ENCODE measurements around the gene SEMA3D. TPM values are rescaled to one million over a fixed set of nuclear protein-coding genes. Genes with fewer than 3 reads are reported as not detected.

Gene SEMA3D
- total RNA-seq, 2 donors from 2014 or later, result 0.12 TPM; not detected in 1

DNA sequence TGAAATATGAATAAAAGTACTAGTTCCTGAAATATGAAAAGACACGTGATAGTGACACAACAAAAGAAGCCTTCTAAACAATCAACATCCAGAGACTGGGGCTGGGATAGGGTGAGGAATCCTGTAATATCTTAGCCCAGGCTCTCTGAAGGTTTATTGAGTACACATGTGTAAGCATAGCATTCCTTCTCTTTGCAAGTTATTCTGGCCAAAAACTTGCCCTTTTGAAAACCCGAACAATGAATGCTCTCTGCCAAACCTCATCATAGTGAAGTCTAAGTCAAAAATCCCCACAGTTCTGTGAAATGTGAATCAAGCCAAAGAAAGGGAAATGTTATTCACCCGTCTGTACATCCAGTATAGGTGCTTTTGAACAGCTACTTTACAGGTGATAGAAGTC is 11.6 kb downstream of the SEMA3D start:
- no peaks in the 10 kb centered on the region for H3K36me3 Mint-ChIP-seq (ENCODE audit: low read depth)
- ATAC-seq (no peak), DNase-seq (no peak)
- no peaks in the 10 kb centered on the region for H3K27me3 Mint-ChIP-seq
- no peak overlapping the region for H3K4me3 Mint-ChIP-seq
- no peak overlapping the region for H3K27ac Mint-ChIP-seq
- no peaks in the 10 kb centered on the region for H3K4me1 Mint-ChIP-seq
- H3K9me3 ChIP-seq (ENCODE audit: control insufficient read depth, low read length, poor library complexity, severe bottlenecking), result no peaks in the 10 kb centered on the region

- H3K4me1 Mint-ChIP-seq, result no peaks in the 10 kb centered on the region
- DNase-seq, result no peak
- no peak for ATAC-seq
- no peaks in the 10 kb centered on the region for H3K36me3 Mint-ChIP-seq (ENCODE audit: low read depth)
- no peaks in the 10 kb centered on the region for H3K27me3 Mint-ChIP-seq
- H3K9me3 ChIP-seq (ENCODE audit: control insufficient read depth, low read length, poor library complexity, severe bottlenecking), result no peaks in the 10 kb centered on the region
- no peak overlapping the region for H3K4me3 Mint-ChIP-seq
- no peak overlapping the region for H3K27ac Mint-ChIP-seq
Observed at GRCh38 chr7:85172530-85172941, 14.3 kb downstream of the SEMA3D start.

DNA sequence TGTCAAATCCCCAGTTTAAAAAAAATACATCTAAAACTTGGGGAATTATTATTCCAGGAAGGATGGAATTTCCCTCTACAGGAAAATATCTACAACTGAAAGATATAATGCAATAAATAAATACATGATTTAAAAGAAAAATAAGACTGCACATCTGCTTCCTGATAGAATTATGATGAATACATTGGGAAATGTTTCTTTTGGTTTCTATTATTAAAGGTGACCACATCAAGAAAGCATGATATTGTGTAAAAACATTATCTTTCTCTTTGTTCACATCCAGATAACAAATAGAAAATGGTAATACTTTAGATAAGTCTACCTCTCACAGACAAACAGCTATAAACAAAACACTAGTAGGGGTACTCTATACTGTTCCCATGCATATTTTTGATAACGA is 19.2 kb downstream of the SEMA3D start:
- H3K4me3 Mint-ChIP-seq, result no peak overlapping the region
- ATAC-seq (no peak), DNase-seq (no peak)
- no peaks in the 10 kb centered on the region for H3K36me3 Mint-ChIP-seq (ENCODE audit: low read depth)
- H3K4me1 Mint-ChIP-seq, result no peaks in the 10 kb centered on the region
- no peak overlapping the region for H3K27ac Mint-ChIP-seq
- no peaks in the 10 kb centered on the region for H3K27me3 Mint-ChIP-seq
- H3K9me3 ChIP-seq (ENCODE audit: control insufficient read depth, low read length, poor library complexity, severe bottlenecking), result no peaks in the 10 kb centered on the region

GRCh38 chr7:85165263-85165662 is 21.6 kb downstream of the SEMA3D start:
- Mint-ChIP-seq H3K4me1 (no peaks in the 10 kb centered on the region), H3K27me3 (no peaks in the 10 kb centered on the region)
- no peak for ATAC-seq

DNA sequence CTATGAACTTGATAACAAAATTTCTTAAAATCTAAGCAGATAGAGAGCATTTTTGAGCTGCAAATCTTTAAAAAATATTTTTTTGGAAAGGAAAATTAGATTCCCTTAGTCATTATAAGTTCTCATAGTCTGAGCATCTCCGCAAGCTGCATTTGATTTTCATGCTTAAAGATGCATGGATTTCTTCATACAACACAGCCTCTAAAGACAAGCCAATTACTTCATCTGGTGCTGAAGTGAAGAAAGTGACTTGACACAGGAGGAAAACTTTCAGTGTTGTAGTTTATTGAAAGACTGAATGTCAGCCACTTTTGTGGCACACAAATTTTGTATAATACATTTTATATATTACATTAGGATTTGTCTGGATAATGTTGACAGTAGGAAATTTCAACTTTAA is 22.5 kb downstream of the SEMA3D start:
- no peaks in the 10 kb centered on the region for H3K27me3 Mint-ChIP-seq
- no peaks in the 10 kb centered on the region for H3K4me1 Mint-ChIP-seq
- no peak for DNase-seq
- no peak for ATAC-seq
- H3K36me3 Mint-ChIP-seq (ENCODE audit: low read depth), result no peaks in the 10 kb centered on the region
- no peaks in the 10 kb centered on the region for H3K9me3 ChIP-seq (ENCODE audit: control insufficient read depth, low read length, poor library complexity, severe bottlenecking)
- H3K4me3 Mint-ChIP-seq, result no peak overlapping the region
- H3K27ac Mint-ChIP-seq, result no peak overlapping the region

More at GRCh38 chr7:85165263-85165662, 21.6 kb downstream of the SEMA3D start:
- Mint-ChIP-seq H3K27ac (no peak overlapping the region), H3K4me3 (no peak overlapping the region), H3K36me3 (ENCODE audit: low read depth) (no peaks in the 10 kb centered on the region)
- no peaks in the 10 kb centered on the region for H3K9me3 ChIP-seq (ENCODE audit: control insufficient read depth, low read length, poor library complexity, severe bottlenecking)
- no peak for DNase-seq

- Mint-ChIP-seq H3K27ac (no peak overlapping the region), H3K4me1 (no peaks in the 10 kb centered on the region), H3K4me3 (no peak overlapping the region), H3K36me3 (ENCODE audit: low read depth) (no peaks in the 10 kb centered on the region), H3K27me3 (no peaks in the 10 kb centered on the region)
- no peaks in the 10 kb centered on the region for H3K9me3 ChIP-seq (ENCODE audit: control insufficient read depth, low read length, poor library complexity, severe bottlenecking)
- no peak for DNase-seq
- ATAC-seq, result no peak
Observed at GRCh38 chr7:85162721-85163120, 24.1 kb downstream of the SEMA3D start.

- no peak for DNase-seq
- Mint-ChIP-seq H3K4me3 (no peak overlapping the region), H3K36me3 (ENCODE audit: low read depth) (no peaks in the 10 kb centered on the region), H3K27ac (no peak overlapping the region), H3K27me3 (no peaks in the 10 kb centered on the region), H3K4me1 (no peaks in the 10 kb centered on the region)
- H3K9me3 ChIP-seq (ENCODE audit: control insufficient read depth, low read length, poor library complexity, severe bottlenecking), result no peaks in the 10 kb centered on the region
- ATAC-seq, result no peak
Observed at GRCh38 chr7:85160223-85160622, 26.6 kb downstream of the SEMA3D start.

DNA sequence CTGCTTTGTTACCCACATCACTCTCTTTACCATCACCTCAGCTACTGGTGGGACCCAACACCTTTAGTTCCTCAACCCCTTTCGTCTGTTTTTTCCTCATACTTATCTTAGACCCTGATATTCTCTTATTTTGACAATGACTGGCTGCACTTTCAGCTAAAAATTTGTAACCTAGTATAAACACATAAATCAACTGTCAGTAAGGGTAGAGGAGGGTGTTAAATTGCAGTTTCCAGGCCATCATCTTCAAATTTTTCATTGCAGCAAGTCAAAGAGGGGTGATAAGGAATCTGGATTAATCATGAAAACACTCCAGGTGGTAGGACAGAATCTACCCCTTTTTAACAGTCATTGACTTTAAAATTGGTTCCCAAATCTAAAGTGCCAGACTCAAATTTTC is 27.9 kb downstream of the SEMA3D start:
- no peaks in the 10 kb centered on the region for H3K27me3 Mint-ChIP-seq
- no peak overlapping the region for H3K27ac Mint-ChIP-seq

GRCh38 chr7:85156661-85157208 is 30.1 kb downstream of the SEMA3D start:
- H3K4me1 Mint-ChIP-seq, result no peaks in the 10 kb centered on the region
- no peaks in the 10 kb centered on the region for H3K27me3 Mint-ChIP-seq
- DNase-seq (no peak), ATAC-seq (no peak)
- H3K9me3 ChIP-seq (ENCODE audit: control insufficient read depth, low read length, poor library complexity, severe bottlenecking), result no peaks in the 10 kb centered on the region
- no peak overlapping the region for H3K4me3 Mint-ChIP-seq
- H3K36me3 Mint-ChIP-seq (ENCODE audit: low read depth), result no peaks in the 10 kb centered on the region
- H3K27ac Mint-ChIP-seq, result no peak overlapping the region

More for the DNA sequence above, 27.9 kb downstream of the SEMA3D start:
- Mint-ChIP-seq H3K4me3 (no peak overlapping the region), H3K4me1 (no peaks in the 10 kb centered on the region), H3K36me3 (ENCODE audit: low read depth) (no peaks in the 10 kb centered on the region)
- DNase-seq (no peak), ATAC-seq (no peak)
- no peaks in the 10 kb centered on the region for H3K9me3 ChIP-seq (ENCODE audit: control insufficient read depth, low read length, poor library complexity, severe bottlenecking)

DNA sequence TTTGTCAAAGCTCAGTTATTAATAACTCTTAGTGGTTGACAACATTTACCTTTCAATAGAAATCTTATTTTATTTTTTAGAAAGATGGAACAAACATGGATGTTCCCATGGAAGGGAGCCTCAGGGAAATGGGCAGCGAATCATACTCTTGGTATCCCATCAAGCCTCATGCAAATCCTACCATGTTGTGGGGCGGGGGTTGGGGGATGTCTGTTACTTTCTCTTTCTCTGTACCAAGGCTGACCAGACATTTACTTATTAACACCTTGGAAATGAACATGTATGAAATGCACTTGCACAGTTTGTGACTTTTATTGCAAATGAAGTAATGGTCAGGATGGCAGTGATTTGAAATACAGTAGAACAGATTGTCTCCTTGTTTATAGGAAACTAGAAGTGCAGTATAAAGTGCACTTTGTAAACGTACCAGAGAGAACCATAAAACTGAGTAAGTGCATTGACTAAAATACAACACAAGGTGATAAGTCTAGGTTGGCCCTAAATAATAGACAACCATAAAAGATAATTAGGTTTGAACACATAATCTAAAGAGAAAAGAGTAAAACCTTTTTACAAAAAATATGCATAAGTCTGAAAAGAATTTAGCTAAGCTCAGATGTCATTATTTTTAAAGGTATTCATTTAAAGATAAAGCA is 32.4 kb downstream of the SEMA3D start:
- no peaks in the 10 kb centered on the region for H3K27me3 Mint-ChIP-seq
- H3K27ac Mint-ChIP-seq, result no peak overlapping the region
- H3K36me3 Mint-ChIP-seq (ENCODE audit: low read depth), result no peaks in the 10 kb centered on the region
- no peaks in the 10 kb centered on the region for H3K9me3 ChIP-seq (ENCODE audit: control insufficient read depth, low read length, poor library complexity, severe bottlenecking)
- DNase-seq (no peak), ATAC-seq (no peak)
- H3K4me1 Mint-ChIP-seq, result no peaks in the 10 kb centered on the region
- no peak overlapping the region for H3K4me3 Mint-ChIP-seq

GRCh38 chr7:85153715-85154114 is 33.1 kb downstream of the SEMA3D start:
- DNase-seq, result no peak
- no peak for ATAC-seq
- H3K27ac Mint-ChIP-seq, result no peak overlapping the region
- no peak overlapping the region for H3K4me3 Mint-ChIP-seq
- no peaks in the 10 kb centered on the region for H3K4me1 Mint-ChIP-seq
- no peaks in the 10 kb centered on the region for H3K36me3 Mint-ChIP-seq (ENCODE audit: low read depth)
- H3K9me3 ChIP-seq (ENCODE audit: control insufficient read depth, low read length, poor library complexity, severe bottlenecking), result no peaks in the 10 kb centered on the region
- H3K27me3 Mint-ChIP-seq, result no peaks in the 10 kb centered on the region

- ATAC-seq (no peak), DNase-seq (no peak)
- H3K9me3 ChIP-seq (ENCODE audit: control insufficient read depth, low read length, poor library complexity, severe bottlenecking), result no peaks in the 10 kb centered on the region
- Mint-ChIP-seq H3K4me3 (no peak overlapping the region), H3K27me3 (no peaks in the 10 kb centered on the region), H3K4me1 (no peaks in the 10 kb centered on the region), H3K36me3 (ENCODE audit: low read depth) (no peaks in the 10 kb centered on the region), H3K27ac (no peak overlapping the region)
Observed at GRCh38 chr7:85150624-85151023, 36.2 kb downstream of the SEMA3D start.

- Mint-ChIP-seq H3K36me3 (ENCODE audit: low read depth) (no peaks in the 10 kb centered on the region), H3K27me3 (no peaks in the 10 kb centered on the region), H3K4me1 (no peaks in the 10 kb centered on the region), H3K4me3 (no peak overlapping the region), H3K27ac (no peak overlapping the region)
- DNase-seq (no peak), ATAC-seq (no peak)
- H3K9me3 ChIP-seq (ENCODE audit: control insufficient read depth, low read length, poor library complexity, severe bottlenecking), result no peaks in the 10 kb centered on the region
Observed at GRCh38 chr7:85144771-85145170, 42.1 kb downstream of the SEMA3D start.

- Mint-ChIP-seq H3K4me3 (no peak overlapping the region), H3K27me3 (no peaks in the 10 kb centered on the region), H3K4me1 (no peaks in the 10 kb centered on the region), H3K27ac (no peak overlapping the region), H3K36me3 (ENCODE audit: low read depth) (no peaks in the 10 kb centered on the region)
- DNase-seq, result no peak
- ATAC-seq, result no peak
- H3K9me3 ChIP-seq (ENCODE audit: control insufficient read depth, low read length, poor library complexity, severe bottlenecking), result no peaks in the 10 kb centered on the region
Observed at GRCh38 chr7:85135977-85136376, 50.9 kb downstream of the SEMA3D start.

All from T-helper 17 cell (primary cell).